DMS 273 treated with DMSO at 0.1 percent for 48 hours (cell line): ENCODE results near the gene BMP2K.

Experiments
- DNase-seq: peaks from one replicate; lab custom pipeline; 2025; lab: John Stamatoyannopoulos, UW

BMP2K gene

DNA sequence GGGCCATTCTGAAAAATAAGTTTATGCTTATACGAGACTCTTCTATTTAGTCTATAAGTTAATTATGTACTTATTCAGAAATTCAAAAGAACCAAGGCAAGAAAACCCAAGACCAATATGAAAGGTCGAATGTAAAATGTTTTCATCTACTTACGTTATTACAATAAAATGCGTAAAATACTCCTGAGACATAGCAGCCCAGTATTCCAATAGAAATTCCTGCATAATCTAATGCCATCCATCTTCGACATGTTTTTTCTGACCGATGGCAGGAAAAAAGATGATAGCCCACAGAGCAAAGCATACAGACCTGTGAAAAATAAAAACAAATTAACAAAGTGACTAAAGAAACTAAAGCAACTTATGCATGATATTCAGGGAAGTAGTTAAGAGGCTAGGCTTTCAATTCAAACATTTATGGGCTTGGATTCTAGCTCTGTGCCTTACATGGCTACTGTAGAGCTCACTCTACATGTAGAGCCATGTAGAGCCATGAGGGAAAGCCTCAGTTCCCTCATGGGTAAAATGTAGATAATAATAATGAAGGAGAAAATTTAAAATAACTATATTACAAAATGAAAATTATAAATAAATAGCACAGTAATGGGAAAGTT, 154.0 kb downstream of the BMP2K start:
- DNase-seq = no peak

DNA sequence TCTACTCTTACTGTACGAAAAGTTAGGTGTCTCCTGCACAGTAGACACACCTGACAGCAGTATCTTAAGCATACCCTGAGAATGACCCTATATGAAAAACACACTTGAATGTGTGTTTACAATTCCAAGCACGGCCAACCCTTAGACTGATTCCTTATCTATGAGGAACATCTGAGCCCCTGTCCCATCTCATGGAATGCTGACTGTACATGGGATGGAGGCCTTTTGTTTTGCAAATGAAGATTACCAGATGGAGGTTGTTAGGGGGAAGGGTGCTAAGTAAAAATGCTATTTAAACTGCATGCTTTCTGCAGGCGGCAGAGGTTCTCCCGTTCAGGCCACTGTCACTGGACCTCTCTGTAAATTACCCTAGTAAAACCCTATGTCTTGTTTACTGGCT, 160.8 kb downstream of the BMP2K start:
- DNase-seq = no peak

DNA sequence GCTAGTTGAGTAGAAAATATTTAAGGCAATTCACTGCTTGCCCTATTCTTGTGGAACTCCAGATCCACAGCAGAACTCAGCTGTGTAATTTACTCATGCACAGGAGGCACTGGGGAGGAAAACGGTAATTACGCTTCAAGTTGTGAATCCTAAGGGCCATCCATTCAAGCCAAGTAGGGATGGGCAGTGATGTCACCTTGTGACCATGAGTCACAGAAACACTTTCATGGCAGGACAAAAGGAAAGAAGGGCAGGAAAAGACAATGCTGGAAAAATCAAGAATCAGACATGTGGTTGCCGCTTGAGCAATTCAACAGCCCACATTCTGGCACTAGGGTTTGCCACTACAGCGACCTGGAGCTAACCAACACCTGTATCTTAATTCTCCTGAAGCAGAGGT, 161.7 kb downstream of the BMP2K start:
- no peak for DNase-seq

DNA sequence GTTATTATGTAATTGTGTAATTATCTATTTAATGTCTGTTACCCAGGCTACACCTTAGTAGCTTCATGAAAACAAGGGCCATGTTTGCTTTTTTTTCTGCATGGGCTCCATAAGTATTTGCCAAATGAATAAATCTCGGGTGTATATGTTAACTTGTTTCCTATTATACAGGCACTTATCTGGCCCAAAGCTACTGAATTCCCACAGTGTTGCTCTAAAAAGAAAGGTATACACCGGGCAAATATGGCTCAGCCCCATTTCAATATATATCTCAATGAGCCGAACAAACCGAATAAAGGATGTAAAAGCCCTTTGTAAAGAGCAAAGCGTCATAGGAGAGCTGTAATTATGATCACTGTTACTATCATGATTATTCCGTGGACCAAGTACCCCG, 162.3 kb downstream of the BMP2K start:
- no peak for DNase-seq

DNA sequence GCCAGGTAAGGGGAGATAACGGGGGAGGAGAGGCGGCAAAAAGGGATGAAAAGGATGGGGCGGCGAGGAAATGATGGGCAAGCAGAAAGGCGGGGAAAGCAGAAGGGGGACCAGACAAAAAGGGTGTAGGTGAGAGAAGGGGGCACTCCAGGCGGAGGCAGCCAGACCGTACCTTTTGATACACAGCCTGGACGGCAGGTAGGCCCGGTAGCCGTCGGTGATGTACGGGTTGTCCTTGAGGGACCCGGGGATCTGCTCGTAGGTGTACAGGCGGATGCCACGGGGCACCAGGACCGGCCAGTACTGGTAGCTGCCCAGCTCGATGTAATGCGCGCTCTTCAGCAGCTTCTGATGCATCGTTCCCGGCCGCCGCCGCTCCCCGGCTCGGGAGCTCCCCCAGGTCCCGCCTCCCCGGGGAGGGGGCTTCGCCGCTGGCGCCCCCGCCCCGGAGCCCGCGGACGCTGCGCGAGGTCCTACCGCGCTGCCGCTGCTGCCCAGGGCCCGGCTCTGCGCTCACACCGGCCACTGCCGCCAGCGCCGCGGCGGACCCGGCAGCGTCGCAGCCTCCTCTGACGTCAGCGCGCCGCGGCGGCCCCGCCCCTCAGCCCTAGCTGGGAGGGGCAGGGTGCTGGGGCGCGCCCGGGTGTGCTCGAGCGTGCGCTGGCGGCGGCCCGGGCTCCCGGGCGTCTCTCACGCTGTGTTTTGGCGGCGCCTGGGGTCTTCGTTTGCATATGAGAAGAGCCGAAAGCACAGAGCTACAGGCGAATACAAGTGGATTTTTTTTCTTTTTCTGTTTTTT, 162.9 kb downstream of the BMP2K start, which contains the start of gene PAQR3:
Gene PAQR3 (minus strand): TSS at position 571 of the 799 bp plus-strand sequence. CDS start 214 bp downstream, at position 357.
- peak; percentile 38 for DNase-seq

DNA sequence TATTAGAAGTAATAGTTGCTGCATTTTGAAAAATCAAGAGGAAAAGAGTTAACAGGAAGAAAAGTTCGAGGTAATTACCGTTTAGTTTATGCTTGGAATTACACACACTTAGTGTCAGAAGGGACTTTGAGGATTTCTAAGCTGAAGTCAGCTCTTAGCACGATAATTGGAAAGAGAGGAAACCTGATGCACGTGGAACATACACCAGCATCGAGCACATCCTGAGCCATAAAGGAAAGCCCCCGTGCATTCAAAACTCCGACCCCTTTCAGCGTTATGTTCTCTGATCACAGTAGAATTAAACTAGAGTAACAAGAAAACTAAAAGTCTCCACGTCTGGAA, 163.5 kb downstream of the BMP2K start:
- DNase-seq = no peak

DNA sequence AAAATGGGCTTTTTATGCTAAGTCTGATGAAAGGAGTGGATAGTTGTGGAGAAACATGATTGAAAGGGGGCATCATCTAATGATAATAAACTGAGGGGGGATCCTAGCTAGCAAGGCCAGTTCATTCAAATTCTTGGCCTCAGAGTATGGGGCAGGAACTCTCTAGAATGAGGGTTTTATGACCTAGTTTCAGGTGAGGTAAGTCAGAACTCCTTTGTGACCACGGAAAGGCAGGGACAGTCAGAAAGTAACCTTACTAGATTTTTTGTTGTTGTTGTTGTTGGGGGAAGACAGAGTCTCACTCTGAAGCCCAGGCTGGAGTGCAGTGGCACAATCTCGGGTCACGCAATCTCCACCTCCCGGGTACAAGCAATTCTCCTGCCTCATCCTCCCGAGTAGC, 164.6 kb downstream of the BMP2K start:
- DNase-seq = no peak

DNA sequence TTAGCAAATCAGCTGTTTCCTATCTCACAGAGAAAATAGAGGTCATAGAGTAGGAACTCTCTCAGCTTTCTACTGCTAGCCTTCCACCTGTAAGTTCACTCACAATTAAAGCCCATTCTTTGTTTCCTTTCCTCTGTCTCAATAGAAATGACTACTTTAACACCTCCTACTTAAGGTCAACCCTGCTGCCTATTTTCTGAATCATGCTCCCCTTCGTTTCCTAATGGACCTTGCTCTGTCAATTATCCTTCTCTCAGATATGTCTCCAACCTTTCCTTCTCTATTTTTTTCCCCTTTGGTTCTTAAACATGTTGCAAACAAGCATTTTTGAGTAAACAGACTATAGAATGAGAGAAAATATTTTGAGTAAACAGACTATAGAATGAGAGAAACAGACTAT, 168.2 kb downstream of the BMP2K start:
- DNase-seq = no peak

DNA sequence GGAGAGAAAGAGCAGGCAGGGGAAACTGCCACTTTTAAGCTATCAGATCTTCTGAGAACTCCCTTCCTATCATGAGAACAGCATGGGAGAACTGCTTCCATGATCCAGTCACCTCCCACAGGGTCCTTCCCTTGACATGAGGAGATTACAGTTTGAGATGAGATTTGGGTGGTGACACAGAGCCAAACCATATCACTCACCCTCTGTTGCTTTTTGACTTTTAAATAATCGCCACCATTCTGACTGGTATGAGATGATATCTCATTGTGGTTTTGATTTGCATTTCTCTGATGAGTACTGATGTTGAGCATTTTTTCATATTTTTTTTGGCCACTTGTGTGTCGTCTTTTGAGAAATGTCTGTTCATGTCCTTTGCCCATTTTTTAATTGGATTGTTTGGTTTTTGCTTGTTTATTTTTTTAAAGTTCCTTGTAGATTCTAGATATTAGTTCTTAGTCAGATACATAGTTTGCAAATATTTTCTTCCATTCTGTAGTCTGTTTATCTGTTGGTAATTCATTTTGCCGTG, 169.6 kb downstream of the BMP2K start:
- DNase-seq = no peak

DNA sequence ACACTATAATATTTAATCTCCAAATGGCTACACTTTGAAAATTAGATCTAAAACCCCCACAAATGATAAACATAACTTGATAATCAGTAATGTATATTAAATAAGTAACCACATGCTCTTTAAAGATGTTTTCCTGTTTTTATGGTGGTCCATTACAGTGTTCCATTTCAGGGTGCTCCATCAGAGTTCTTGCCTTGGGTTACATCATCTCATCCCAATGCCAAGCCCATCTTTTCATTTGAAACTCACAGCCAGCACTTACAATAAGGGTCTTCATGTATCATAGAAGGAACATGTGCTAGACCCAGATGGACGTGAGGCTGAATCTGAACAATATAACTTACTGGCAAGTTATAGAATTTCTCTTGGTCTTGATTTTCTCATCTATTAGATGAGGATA, 173.6 kb downstream of the BMP2K start:
- DNase-seq = no peak

DNA sequence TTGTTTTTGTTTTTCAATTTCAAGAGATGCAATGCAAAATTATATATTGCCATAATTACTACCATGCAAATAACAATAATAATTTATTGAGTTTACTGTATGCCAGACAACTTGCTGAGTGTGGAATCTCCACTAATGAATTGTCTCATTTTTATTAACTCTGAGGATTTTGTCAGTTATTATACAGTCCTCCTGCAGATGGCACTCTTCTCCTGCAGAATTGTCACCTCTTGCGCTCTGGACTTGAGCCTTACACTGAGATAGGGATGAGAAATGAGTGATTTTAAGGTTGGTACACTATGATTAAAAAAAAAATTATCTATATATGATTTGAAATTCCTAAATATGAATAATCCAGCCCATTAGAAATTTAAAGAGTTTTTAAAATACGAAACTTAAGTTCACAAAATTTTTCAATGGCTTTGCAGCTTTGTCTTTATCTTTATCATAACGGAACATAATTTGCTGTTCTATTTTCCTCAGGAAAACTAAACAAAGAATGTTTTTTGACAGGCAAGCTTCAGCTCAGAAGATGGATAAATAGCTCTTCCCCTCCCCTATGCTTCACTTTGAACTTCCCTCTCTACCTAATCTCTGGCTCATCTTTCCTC, 175.8 kb downstream of the BMP2K start:
- peak; percentile 9 for DNase-seq

DNA sequence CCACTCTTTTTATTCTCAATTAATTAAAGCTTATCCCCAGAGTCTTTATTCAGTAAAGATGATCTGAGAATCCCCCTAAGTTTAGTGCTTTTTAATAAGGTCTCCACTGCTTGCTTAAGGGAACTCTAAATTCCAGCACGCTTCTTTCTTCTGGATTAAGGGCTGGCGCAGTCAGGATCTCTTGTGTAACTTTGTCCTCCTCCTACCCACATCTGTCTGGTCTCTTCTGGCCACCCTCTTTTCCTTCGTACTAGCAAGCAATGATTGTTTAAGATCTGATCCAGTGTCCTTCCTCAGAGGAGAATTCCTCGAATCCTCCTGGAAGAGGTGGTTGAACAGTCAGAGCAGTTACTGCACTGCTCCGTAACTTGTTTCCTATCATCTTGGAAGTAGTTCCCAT, 177.1 kb downstream of the BMP2K start:
- DNase-seq = no peak

DNA sequence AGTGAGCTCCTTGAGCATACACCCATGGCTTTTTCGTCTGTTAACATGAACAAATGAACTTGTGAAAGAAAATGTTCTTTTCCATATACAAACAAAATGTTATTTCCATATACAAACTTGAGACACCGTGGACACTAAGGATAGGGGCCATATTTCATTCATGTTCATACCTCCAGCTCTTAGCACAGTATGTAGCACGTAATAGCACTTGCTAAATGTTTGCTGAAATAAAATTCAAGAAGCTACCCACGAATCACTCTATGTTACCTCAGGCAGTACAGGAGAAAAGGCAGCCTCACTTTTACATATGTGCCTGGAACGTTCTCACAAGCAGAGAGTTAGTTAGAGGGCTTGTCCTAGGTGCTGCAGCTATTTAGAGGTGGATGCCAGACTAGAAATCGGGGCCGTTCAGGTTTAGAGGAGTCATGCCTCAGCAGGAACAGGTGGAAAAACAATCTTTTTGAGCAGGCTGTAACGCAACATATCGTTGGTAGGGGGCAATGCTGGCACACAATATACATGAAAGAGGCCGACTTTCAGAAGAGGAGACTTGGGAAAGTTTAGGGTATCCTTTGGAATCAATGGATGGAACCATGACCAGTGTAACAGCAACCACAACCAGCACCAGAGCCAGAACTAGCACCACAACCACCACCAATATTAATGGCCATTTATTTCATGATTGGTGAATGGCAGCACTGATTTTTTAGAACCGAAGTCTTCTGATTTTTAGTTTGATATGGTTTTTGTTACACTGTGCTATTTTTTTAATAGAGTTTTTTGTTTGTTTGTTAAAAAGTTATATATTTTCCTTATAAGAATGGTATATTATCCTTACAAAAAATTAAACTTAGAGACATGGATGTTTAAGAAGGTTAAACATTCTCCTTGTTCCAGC, 177.9 kb downstream of the BMP2K start:
- DNase-seq = peak; percentile 34

DNA sequence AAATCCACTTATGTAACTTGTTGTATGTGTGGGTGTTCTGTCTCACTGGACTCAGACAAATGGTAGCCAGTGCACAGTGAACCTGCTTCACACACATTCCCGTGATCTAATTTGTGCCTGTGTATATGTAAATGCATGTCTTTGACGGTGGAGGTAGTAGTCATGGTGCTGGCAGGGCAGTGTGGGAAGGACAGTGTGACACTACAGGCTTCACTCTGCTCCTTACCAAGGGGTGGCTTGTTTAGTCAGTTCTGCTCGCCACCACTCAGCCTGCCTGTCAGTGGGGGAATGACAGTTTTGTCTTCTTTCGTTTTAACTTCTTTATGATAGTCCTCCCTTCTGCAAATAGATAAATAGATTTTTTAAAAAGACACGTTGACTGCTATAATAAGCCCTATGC, 180.8 kb downstream of the BMP2K start:
- DNase-seq = no peak

DNA sequence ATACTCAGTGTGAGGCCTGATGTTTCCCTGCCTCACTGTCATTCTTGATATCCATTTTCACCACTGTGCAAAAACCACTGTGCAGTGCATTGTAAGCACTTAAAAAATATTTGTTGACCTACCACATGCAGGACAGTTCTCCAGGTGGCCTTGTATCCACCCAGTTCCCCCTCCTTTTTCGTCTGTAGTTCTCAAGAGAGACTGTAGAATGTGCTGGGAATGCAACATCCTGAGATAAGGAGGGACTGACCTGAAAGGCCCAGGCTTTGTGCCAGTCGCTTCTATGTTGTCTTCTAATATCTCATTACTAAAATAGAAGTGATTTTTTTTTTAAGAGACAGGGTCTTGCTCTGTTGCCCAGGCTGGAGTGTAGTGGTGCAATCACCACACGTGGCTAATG, 184.8 kb downstream of the BMP2K start:
- no peak for DNase-seq
